ENCODE results near the gene PIEZO1.

DNA sequence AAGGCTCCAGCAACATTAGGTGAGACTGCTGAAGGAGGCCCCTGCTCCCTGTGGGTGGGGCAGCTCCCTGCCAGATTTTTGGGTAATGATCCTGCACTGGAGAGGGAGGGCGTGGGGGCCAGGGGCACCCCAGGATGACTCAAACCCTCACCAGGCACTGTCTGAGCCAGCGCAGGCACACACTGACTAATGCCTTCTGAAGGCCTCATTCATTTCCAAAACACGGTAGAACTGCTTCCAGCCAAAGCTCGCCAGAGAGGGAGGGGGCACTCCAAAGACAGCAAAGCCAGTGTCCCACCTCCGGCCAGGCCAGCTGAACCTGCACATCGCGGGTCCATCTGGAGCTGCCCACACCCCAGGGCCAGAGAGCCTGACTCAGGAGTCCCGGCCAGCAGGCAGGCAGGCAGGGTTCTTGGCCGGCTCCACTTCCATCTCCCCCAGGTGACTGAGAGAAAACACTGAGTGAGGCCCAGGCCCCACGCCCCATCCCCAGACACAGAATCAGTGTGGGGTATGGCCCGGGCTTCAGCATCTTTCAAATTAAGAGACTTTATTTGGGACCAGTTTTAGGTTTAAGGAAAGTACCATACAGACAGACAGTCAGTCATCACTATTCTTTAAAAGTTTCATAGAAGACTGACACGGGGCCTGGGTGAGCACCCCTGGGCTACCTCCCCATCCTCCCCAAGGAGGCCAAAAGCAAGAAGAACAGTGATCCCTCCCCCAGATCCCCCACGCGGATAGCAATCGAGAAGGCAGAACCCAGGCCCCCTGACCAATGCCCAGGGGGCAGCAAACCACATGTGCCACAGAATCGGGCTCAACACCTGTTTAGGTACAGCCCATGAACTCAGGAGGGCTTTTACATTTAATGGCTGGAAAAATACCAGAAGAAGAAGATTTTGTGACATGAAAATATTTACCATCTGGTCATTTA, 2.3 kb downstream of the PIEZO1 start:
- TF ChIP-seq, protein P1, sequence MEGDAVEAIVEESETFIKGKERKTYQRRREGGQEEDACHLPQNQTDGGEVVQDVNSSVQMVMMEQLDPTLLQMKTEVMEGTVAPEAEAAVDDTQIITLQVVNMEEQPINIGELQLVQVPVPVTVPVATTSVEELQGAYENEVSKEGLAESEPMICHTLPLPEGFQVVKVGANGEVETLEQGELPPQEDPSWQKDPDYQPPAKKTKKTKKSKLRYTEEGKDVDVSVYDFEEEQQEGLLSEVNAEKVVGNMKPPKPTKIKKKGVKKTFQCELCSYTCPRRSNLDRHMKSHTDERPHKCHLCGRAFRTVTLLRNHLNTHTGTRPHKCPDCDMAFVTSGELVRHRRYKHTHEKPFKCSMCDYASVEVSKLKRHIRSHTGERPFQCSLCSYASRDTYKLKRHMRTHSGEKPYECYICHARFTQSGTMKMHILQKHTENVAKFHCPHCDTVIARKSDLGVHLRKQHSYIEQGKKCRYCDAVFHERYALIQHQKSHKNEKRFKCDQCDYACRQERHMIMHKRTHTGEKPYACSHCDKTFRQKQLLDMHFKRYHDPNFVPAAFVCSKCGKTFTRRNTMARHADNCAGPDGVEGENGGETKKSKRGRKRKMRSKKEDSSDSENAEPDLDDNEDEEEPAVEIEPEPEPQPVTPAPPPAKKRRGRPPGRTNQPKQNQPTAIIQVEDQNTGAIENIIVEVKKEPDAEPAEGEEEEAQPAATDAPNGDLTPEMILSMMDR (IDR thresholded peaks at IDR 0.05; ENCODE audit: insufficient read depth, low read depth, low read length), result no peak
- no peak for TF ChIP-seq EZH2 (IDR thresholded peaks at IDR 0.05; ENCODE audit: insufficient read depth, low read length)

Data from astrocyte (in vitro differentiated cells and primary cell).